SK-N-SH (cell line): ENCODE measurements around the gene KLK12. TPM values are rescaled to one million over a fixed set of nuclear protein-coding genes. Genes with fewer than 3 reads are reported as not detected.

Source experiments
- CTCF ChIA-PET: fragments of 300-600, 350-600 bp; formaldehyde crosslinking; extraction: SDS; loops from one replicate; lab custom pipeline; 2021; lab: Yijun Ruan, JAX
- POLR2A ChIA-PET: fragments of 350-600 bp; sonication (Branson Sonifier 250); formaldehyde crosslinking; extraction: SDS; loops from one replicate; lab custom pipeline; 2020; ENCODE audit warnings: antibody characterized with exemption, inconsistent platforms; lab: Yijun Ruan, JAX
- DNase-seq: peaks from one replicate; pipeline ENCODE4 v3.0.0; 2012
- H2AFZ ChIP-seq: fragments of 200-600 bp; sonication (generic); 2 replicates; pipeline ENCODE4 v1.8.1; 2016; ENCODE audit warnings: antibody characterized with exemption, mild to moderate bottlenecking, low read depth
- H3F3A ChIP-seq: fragments of 200-600 bp; sonication (generic); replicated peaks from 2 replicates; pipeline ENCODE3; 2016; ENCODE audit warnings: antibody characterized with exemption, mild to moderate bottlenecking; ENCODE audit not compliant: insufficient read depth
- H3K27ac ChIP-seq, 2 experiments: fragments of 200-500 bp in 1 of 2; fragments of 200-600 bp in 1 of 2; sonication (Bioruptor generic) in 1 of 2; sonication (generic), shearing (Covaris generic) in 1 of 2; 2 replicates each; pipeline versions ENCODE4 v1.5.1 to v1.6.1; 2014 to 2016; ENCODE audit warnings: low read depth in 2 of 2, inconsistent platforms in 1 of 2, low read length in 1 of 2, mild to moderate bottlenecking in 1 of 2, mixed read lengths in 1 of 2
- H3K27me3 ChIP-seq: fragments of 200-600 bp; sonication (generic), shearing (Covaris generic); 2 replicates; pipeline ENCODE4 v1.6.1; 2016; ENCODE audit warnings: mixed run types; ENCODE audit not compliant: insufficient read depth
- H3K36me3 ChIP-seq, 2 experiments: fragments of 200-500 bp in 1 of 2; fragments of 200-600 bp in 1 of 2; sonication (Bioruptor generic) in 1 of 2; sonication (generic) in 1 of 2; replicated peaks in 1 of 2; 2 replicates each; pipeline versions ENCODE3 to v1.5.1; 2014 to 2016; ENCODE audit warnings: low read length in 1 of 2, mild to moderate bottlenecking in 1 of 2; ENCODE audit not compliant: insufficient read depth in 2 of 2, control insufficient read depth in 1 of 2
- H3K4me1 ChIP-seq, 2 experiments: fragments of 200-500 bp in 1 of 2; fragments of 200-600 bp in 1 of 2; sonication (Bioruptor generic) in 1 of 2; sonication (generic), shearing (Covaris generic) in 1 of 2; 2 replicates each; pipeline versions ENCODE4 v1.5.1 to v1.6.1; 2014 to 2016; ENCODE audit warnings: low read depth in 1 of 2, low read length in 1 of 2, mixed run types in 1 of 2; ENCODE audit not compliant: insufficient read depth in 2 of 2, control insufficient read depth in 1 of 2
- H3K4me2 ChIP-seq: fragments of 200-600 bp; sonication (generic), shearing (Covaris generic); 2 replicates; pipeline ENCODE4 v1.6.1; 2017; ENCODE audit warnings: mixed run types
- H3K4me3 ChIP-seq, 2 experiments: fragments of 200-500 bp in 1 of 2; fragments of 200-600 bp in 1 of 2; sonication (Bioruptor generic) in 1 of 2; sonication (generic), shearing (Covaris generic) in 1 of 2; 2 replicates each; pipeline versions ENCODE4 v1.5.1 to v1.8.1; 2014 to 2016; ENCODE audit warnings: low read depth in 2 of 2, inconsistent platforms in 1 of 2, low read length in 1 of 2, mild to moderate bottlenecking in 1 of 2, mixed read lengths in 1 of 2, moderate library complexity in 1 of 2
- H3K79me2 ChIP-seq: fragments of 200-600 bp; sonication (generic); 2 replicates; pipeline ENCODE4 v1.8.1; 2017; ENCODE audit warnings: mild to moderate bottlenecking; ENCODE audit not compliant: insufficient read depth
- H3K9ac ChIP-seq: fragments of 200-600 bp; sonication (generic); 2 replicates; pipeline ENCODE4 v1.6.1; 2017; ENCODE audit warnings: mixed run types
- H3K9me2 ChIP-seq: fragments of 200-600 bp; sonication (generic); 2 replicates; pipeline ENCODE4 v1.6.1; 2017; ENCODE audit warnings: mixed run types
- H3K9me3 ChIP-seq: fragments of 200-600 bp; sonication (generic); 2 replicates; pipeline ENCODE4 v1.6.1; 2017; ENCODE audit warnings: mixed run types, mild to moderate bottlenecking, moderate library complexity
- H4K20me1 ChIP-seq: fragments of 200-600 bp; sonication (generic); 2 replicates; pipeline ENCODE4 v1.6.1; 2017; ENCODE audit warnings: mild to moderate bottlenecking, mixed run types; ENCODE audit not compliant: insufficient read depth
- CHD2 ChIP-seq: fragments of 150-350 bp; IDR thresholded peaks from 2 replicates; pipeline ENCODE4 v1.6.1; 2018; ENCODE audit warnings: low read length; ENCODE audit not compliant: partially characterized antibody
- CTCF ChIP-seq: fragments of 200-600 bp; sonication (generic); IDR thresholded peaks from 2 replicates; pipeline ENCODE4 v1.6.1; 2017; ENCODE audit warnings: antibody characterized with exemption, mild to moderate bottlenecking, moderate library complexity
- EZH2phosphoT487 ChIP-seq: fragments of 200-600 bp; sonication (generic); IDR thresholded peaks from 2 replicates; pipeline ENCODE4 v1.6.1; 2017; ENCODE audit warnings: low read depth, mixed run types, mild to moderate bottlenecking, antibody characterized with exemption, moderate library complexity, borderline replicate concordance
- FOXM1 ChIP-seq: IDR thresholded peaks from 2 replicates; pipeline ENCODE4 v1.4.0; 2012; ENCODE audit warnings: low read depth, mild to moderate bottlenecking
- GABPA ChIP-seq: IDR thresholded peaks from 2 replicates; pipeline ENCODE4 v1.4.0; 2012; ENCODE audit warnings: low read depth, mild to moderate bottlenecking
- MAX ChIP-seq: IDR thresholded peaks from 2 replicates; pipeline ENCODE4 v1.4.0; 2012; ENCODE audit warnings: low read depth
- MEF2A ChIP-seq: IDR thresholded peaks from 2 replicates; pipeline ENCODE4 v1.4.0; 2012; ENCODE audit warnings: low read depth, borderline replicate concordance
- MXI1 ChIP-seq: IDR thresholded peaks from 2 replicates; pipeline ENCODE4 v1.6.1; 2012; ENCODE audit warnings: mild to moderate bottlenecking, low read depth, low read length, improper control_type of control experiment
- NRF1 ChIP-seq: IDR thresholded peaks from 2 replicates; pipeline ENCODE4 v1.6.1; 2012; ENCODE audit warnings: low read depth, mild to moderate bottlenecking, low read length
- PBX3 ChIP-seq: IDR thresholded peaks from 2 replicates; pipeline ENCODE4; 2012
- RAD21 ChIP-seq: IDR thresholded peaks from 2 replicates; pipeline ENCODE4 v1.6.1; 2012; ENCODE audit warnings: mild to moderate bottlenecking, low read length
- REST ChIP-seq: IDR thresholded peaks from 2 replicates; pipeline ENCODE4 v1.6.1; 2012; ENCODE audit warnings: mild to moderate bottlenecking, low read depth, low read length, moderate library complexity
- RXRA ChIP-seq: IDR thresholded peaks from 2 replicates; pipeline ENCODE4 v1.4.0; 2012; ENCODE audit warnings: low read depth, mild to moderate bottlenecking, borderline replicate concordance
- SIN3A ChIP-seq: IDR thresholded peaks from 2 replicates; pipeline ENCODE4 v1.6.1; 2012; ENCODE audit warnings: low read depth, mild to moderate bottlenecking, low read length, moderate library complexity, borderline replicate concordance
- TAF1 ChIP-seq: IDR thresholded peaks from 2 replicates; pipeline ENCODE4 v1.6.1; 2012; ENCODE audit warnings: low read depth, mild to moderate bottlenecking, low read length, moderate library complexity, borderline replicate concordance
- TCF12 ChIP-seq: IDR thresholded peaks from 2 replicates; pipeline ENCODE4 v1.4.0; 2012
- TEAD4 ChIP-seq: IDR thresholded peaks from 2 replicates; pipeline ENCODE4 v1.4.0; 2012; ENCODE audit warnings: mild to moderate bottlenecking, borderline replicate concordance; ENCODE audit not compliant: insufficient read depth
- YY1 ChIP-seq: IDR thresholded peaks from 2 replicates; pipeline ENCODE4 v1.4.0; 2012; ENCODE audit warnings: low read depth, mild to moderate bottlenecking
- ZBTB33 ChIP-seq: IDR thresholded peaks from 2 replicates; pipeline ENCODE4 v1.4.0; 2012; ENCODE audit warnings: low read depth, borderline replicate concordance
- WGBS: methylation state at CpG from one replicate; pipeline ENCODE4 v1.1.6; 2017; ENCODE audit warnings: low lambda C conversion rate; 5-methylcytosine and 5-hydroxymethylcytosine counted together
- polyA plus RNA-seq, 3 experiments: library from polyadenylated mRNA; depleted of rRNA; stranded (reverse); fragments of >200 nt; gene quantifications; 2 replicates each; pipeline ENCODE4 v1.2.3, GENCODE V29; 2012

The KLK12 gene
- polyA plus RNA-seq, 1 of the 3 experiments (the other 2 are of a cell fraction), result not detected

- 18% methylated on average over 7 of the region's 8 CpGs for WGBS
- TF ChIP-seq TCF12, result no peak
- TF ChIP-seq SIN3A, result no peak
- TF ChIP-seq PBX3, result no peak
- TF ChIP-seq TEAD4, result no peak
- TF ChIP-seq MEF2A, result no peak
- TF ChIP-seq YY1, result no peak
- no peak for TF ChIP-seq RXRA
- TF ChIP-seq FOXM1, result no peak
- TF ChIP-seq REST, result no peak
- no peak for TF ChIP-seq CTCF
- no peak for TF ChIP-seq MXI1
- TF ChIP-seq GABPA, result no peak
- no peak for TF ChIP-seq ZBTB33
- TF ChIP-seq EZH2phosphoT487, result no peak
- no peak for TF ChIP-seq MAX
- TF ChIP-seq CHD2, result no peak
- TF ChIP-seq TAF1, result no peak
- TF ChIP-seq NRF1, result no peak
- TF ChIP-seq RAD21, result no peak
- no peaks in the 10 kb centered on the region for H3F3A ChIP-seq
- H2AFZ ChIP-seq, result no peak overlapping the region
- no peak overlapping the region for H3K4me3 ChIP-seq
- H3K9me2 ChIP-seq, result no peaks in the 10 kb centered on the region
- no peaks in the 10 kb centered on the region for H3K9me3 ChIP-seq
- H3K27me3 ChIP-seq, result no peaks in the 10 kb centered on the region; the same call in 1 of the 2 replicates
- H3K4me1 ChIP-seq, result no peaks in the 10 kb centered on the region
- no peaks in the 10 kb centered on the region for H4K20me1 ChIP-seq
- CTCF ChIA-PET, result interaction anchor here (0.7 kb wide), 1 partner anchor 14 kb away, joined by 3 read pairs; no protein-coding TSS in a partner anchor
- POLR2A ChIA-PET, result no interaction called here
- no peak overlapping the region for H3K4me2 ChIP-seq
- H3K27ac ChIP-seq, result no peak overlapping the region
- H3K36me3 ChIP-seq, result no peaks in the 10 kb centered on the region
- no peak overlapping the region for H3K9ac ChIP-seq
- no peak for DNase-seq
- H3K79me2 ChIP-seq, result no peaks in the 10 kb centered on the region
These were observed 55.0 kb downstream of the KLK12 start for GRCh38 chr19:50979758-50980157.
